HL-60 (cell line): ENCODE results near the gene TUT7.

Experiments used
- CTCF ChIP-seq: IDR thresholded peaks from one replicate; pipeline ENCODE4 v1.5.1; 2011; ENCODE audit warnings: low read length, control low read depth, inconsistent platforms; ENCODE audit not compliant: insufficient read depth
- GABPA ChIP-seq: IDR thresholded peaks from 2 replicates; pipeline ENCODE4 v1.6.1; 2012; ENCODE audit warnings: low read depth
- POLR2AphosphoS5 ChIP-seq: IDR thresholded peaks from 2 replicates; pipeline ENCODE4 v1.6.1; 2012; ENCODE audit warnings: low read depth
- SPI1 ChIP-seq: IDR thresholded peaks from 2 replicates; pipeline ENCODE4 v1.6.1; 2012; ENCODE audit warnings: low read depth, mild to moderate bottlenecking, borderline replicate concordance
- TF ChIP-seq, protein P1 (sequence below): IDR thresholded peaks from 2 replicates; pipeline ENCODE4 v1.6.1; 2012; ENCODE audit warnings: low read depth; ENCODE audit not compliant: insufficient replicate concordance

DNA sequence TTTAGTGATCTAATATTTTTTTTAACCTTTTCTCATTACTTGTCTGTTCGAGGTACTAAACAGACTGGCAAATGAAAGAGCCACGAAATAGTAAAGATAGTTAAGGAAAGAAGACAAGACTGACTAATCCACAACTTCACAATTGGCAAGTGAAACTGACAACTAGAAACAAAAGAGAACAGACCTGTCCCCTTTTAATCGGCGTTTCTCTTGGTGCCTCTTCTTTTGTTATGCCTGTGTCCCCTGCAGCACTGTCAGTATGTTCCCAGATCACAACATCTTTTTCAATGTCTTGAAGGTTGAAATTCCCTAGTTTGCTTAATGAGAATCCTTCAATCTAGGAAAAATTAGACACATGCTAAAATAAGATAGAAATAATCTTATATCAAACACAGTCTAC lies 26.1 kb downstream of the TUT7 start:
- TF ChIP-seq CTCF (no peak), POLR2AphosphoS5 (no peak), GABPA (no peak), SPI1 (no peak)
- TF ChIP-seq, protein P1, sequence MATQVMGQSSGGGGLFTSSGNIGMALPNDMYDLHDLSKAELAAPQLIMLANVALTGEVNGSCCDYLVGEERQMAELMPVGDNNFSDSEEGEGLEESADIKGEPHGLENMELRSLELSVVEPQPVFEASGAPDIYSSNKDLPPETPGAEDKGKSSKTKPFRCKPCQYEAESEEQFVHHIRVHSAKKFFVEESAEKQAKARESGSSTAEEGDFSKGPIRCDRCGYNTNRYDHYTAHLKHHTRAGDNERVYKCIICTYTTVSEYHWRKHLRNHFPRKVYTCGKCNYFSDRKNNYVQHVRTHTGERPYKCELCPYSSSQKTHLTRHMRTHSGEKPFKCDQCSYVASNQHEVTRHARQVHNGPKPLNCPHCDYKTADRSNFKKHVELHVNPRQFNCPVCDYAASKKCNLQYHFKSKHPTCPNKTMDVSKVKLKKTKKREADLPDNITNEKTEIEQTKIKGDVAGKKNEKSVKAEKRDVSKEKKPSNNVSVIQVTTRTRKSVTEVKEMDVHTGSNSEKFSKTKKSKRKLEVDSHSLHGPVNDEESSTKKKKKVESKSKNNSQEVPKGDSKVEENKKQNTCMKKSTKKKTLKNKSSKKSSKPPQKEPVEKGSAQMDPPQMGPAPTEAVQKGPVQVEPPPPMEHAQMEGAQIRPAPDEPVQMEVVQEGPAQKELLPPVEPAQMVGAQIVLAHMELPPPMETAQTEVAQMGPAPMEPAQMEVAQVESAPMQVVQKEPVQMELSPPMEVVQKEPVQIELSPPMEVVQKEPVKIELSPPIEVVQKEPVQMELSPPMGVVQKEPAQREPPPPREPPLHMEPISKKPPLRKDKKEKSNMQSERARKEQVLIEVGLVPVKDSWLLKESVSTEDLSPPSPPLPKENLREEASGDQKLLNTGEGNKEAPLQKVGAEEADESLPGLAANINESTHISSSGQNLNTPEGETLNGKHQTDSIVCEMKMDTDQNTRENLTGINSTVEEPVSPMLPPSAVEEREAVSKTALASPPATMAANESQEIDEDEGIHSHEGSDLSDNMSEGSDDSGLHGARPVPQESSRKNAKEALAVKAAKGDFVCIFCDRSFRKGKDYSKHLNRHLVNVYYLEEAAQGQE: no peak
